ENCODE measurements around the gene NWD2.
"Not testable (repeated sequence)": the region's sequence is repeated elsewhere in the genome, so short reads cannot be mapped to it uniquely, and the experiment has no call there.

Gene NWD2, protein sequence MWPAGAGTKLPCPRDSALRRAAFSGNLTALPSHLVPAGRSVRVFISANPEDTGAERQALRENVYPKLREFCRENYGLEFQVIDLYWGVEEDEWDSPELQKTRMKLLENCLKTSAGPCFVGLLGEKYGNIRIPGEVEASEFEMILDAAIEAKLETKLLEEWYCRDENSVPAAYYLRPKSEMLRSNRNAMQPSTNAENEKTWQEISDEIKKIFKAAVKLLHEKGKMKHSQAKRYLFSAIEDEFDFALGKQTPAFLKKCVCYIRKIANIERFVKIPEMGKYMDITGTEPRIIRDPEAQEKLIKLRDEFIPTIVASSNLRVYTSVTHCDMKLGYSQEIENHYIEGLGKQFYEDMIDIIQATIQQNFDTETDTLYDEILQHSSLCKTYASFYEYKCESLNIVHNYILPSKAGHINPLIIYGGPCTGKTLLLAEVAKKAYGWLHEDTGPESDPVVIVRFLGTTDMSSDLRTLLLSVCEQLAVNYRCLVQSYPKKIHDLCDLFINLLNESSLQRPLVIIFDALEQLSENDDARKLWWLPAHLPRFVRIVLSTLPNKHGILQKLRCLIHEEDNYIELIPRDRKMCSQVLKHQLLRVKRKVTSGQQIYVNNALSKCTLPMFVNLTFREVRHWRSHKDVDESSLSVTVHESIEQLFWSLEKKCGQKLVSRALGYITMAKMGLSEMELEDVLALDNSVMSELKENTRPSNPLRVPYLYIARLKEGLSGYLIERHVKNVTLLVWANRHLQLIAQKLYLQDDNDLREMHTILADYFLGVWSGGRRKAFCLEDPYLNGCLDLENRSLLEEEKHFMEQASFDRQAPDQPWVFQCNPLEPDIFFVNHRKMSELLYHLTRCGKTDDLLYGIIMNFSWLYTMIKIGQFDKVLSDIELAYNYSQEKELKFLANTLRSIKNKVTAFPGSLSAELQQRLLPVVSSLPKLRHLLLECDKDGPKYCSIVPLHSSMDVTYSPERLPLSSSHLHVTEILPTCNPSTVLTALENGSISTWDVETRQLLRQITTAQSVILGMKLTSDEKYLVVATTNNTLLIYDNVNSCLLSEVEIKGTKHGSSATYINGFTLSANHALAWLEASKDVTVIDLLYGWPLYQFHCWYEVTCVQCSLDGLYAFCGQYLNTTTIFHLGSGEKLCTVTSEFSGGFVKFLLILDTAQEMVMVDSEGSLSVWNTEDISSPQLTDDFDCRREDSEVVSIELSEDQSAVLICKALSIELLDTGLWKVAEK (N-terminal part only)

DNA sequence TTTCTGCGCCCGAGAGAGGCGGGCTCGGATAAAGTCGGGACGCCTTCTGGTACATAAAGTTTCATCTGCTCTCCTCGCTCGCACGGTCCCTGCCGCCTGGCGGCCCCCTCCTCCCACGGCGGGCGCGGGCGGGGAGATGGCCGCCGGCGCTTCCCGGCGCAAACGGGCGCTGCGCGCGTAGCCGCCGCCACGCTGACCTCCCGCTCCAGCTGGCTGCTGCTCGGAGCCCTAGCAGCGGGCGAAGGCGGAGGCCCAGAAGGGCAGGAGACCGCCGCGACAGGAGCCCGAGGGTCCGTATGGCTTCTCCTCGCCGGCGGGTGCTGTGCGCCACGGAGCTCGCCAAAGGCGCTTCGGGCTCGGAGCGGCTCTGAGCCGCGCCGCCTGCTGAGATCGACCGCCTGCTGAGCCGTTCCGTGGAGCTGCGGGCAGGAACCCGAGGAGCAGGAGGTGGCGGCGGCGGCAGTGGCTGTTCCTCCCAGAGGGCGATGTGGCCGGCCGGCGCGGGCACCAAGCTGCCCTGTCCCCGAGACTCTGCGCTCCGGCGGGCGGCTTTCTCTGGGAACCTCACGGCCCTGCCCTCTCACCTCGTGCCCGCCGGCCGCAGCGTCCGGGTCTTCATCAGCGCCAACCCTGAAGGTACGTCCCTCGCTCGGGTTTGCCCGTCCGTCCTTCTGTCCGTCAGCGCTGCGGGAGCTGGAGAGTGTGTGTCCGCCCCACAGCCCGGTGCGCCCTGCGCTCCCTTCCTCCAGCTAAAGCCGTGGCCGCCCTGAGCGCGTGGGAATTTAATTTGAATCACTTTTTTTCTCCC is at the start of gene NWD2:
TSS of gene NWD2 (plus strand) at position 161 of the 808 bp plus-strand sequence. CDS start at position 486, 325 bp downstream.
- DNase-seq: peak; percentile 89

DNA sequence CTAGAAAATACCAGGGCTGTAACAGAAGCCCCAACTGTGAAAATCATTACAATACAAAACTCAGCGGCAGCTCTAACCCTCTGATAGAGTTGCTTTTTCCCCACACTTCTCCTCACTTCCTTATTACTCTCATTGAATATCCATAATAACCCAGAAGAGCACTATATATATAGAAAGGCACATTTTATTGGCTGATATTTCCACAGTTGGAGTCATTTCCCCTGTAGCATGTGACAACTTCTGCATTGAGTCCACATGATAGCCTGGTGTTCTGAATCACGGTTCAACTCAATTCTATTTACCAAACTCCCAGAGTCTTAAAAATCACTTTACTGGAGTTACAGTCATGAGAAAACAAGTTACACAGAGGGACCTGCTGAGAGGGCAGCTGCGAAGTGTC is 46.6 kb upstream of the NWD2 start:
- DNase-seq: no peak

DNA sequence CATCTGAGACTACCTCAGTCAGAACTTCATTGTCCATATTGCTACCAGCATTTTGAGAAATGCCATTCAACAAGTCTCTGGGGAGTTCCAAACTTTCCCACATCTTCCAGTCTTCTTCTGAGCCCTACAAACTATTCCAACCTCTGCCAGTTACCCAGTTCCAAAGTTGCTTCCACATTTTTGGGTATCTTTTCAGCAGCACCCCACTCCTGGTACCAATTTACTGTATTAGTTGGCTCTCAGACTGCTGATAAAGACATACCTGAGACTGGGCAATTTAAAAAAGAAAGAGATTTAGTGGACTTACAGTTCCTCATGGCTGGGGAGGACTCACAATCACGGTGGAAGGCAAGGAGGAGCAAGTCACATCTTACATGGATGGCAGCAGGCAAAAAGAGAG is 39.8 kb upstream of the NWD2 start:
- not testable (repeated sequence) for DNase-seq

DNA sequence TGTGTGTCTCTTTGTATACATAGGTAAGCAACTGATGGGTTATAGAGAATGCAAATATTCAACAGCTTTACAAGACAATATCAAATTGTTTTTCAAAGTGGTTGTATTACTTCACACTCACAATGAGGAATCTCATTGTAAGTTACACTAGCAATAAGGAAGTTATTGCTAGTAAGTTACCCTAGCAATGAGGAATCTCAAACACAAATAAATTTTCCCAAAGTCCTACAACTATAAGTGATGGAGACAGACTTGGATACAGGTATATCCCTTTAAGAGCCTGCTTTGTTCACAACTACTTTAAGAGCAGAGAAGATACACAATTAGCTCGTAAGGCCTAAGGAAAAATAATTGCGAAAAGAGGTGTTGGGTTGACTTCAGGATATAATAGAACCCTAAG is 28.3 kb upstream of the NWD2 start:
- no peak for DNase-seq

DNA sequence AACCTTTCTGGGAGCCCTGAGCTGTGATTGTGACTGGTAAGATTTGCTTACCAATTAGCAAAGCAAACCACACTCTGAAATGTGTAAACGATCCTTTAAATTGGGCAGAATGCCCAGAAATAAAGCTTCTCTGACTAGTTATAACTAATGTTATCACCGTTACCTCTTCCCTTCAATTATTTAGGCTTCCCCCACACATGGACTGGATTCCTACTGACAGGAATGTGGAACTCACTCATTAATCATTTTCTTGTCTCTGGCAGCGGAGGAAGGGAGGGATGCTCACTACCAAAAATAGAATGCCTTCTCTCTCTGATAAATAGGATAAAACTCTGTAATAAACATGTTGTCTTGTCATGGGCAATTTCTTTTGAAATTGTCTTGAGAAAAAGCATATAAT is 25.3 kb upstream of the NWD2 start:
- no peak for DNase-seq

DNA sequence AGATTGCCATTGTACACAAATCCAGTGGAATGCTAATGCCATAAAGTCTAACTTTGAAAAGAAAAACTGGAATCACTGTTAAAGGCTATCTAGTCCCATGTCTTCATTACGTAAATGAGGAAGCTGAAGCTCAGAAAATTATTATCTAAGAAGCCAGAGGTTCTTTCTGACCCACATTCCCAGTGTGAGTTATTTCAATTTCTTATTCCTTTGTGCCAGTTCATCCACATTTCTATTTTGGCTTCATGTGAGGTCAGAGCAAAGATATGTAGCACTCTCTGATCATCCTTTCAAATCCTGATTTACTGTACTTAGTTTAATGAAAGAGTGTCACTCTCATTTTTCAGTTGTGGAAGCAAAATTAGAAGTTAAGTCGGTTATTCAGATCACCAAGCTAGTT is 24.6 kb upstream of the NWD2 start:
- no peak for DNase-seq

DNA sequence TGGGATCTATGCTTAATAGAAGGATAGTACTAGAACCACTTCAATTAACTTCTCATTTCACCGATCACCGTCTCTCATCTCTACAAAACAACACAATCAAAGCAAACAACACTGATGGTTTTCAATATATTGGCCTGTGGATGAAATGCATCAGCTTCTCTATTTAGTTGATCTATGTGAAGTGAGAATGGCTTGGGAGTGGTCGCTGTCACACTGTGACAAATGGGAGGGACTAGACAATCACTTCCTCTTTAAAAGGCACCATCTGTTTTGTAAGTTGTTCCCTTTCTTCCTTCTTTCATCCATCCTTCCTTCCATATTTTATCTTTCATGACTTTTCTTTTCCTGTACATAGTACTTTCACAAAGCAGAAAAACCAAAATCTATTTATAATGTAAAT is 23.9 kb upstream of the NWD2 start:
- DNase-seq: no peak

DNA sequence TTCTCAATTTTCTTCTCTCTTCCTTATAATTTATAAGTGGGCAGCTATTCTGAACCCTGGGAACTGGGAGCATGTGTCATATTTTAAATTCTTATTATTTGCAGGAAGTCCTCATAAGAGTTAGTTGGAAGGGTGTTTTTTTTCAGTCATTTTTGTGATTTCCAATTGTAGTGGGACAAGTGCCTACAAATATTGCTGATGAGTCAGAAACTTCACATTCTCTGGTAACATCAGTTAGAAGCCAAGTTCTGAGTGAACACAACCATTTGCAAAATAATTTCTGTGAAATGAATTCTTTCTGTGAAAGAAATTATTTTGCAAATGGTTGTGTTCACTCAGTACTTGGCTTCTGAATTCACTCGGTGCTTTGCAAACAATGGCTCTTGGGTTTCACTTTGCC is 20.8 kb upstream of the NWD2 start:
- DNase-seq: no peak

DNA sequence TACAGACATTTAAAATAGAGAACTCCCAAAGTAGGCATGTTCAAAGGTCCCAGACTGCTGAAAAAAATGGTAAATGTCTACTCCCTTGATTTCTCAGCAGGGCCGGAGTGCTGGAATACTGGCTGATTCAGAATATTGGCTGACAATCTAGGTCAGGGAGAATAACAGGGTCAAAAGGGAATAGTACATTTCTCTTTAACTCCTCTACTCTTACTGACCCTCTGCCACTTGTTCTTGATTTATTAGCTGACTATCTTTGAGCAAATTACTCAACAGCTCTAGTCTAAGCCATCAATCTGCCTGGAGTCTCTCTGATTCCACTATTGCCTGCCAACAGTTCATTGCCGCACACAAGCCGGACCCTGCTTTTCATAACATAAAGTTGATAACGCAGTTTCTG is 19.7 kb upstream of the NWD2 start:
- no peak for DNase-seq

DNA sequence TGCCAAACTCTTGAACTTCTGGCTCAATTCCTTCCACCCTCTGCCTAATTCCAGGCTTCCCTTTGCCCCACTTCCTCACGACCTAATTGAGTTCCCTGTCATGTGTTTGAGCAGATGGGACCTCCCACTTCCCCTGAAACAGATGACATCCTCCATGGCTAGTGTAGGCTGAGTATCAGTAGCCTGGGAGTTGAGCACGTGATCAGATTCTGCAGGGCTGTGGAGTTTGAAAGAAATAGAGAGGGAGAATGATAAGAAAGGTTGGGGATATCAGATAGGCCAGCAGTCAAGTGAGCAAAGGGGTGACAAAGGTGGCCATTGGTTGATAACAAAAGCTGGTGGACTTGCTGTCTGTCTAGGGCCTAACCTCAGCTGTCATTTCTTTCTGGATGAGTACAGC is 18.8 kb upstream of the NWD2 start:
- DNase-seq: peak; percentile 24

DNA sequence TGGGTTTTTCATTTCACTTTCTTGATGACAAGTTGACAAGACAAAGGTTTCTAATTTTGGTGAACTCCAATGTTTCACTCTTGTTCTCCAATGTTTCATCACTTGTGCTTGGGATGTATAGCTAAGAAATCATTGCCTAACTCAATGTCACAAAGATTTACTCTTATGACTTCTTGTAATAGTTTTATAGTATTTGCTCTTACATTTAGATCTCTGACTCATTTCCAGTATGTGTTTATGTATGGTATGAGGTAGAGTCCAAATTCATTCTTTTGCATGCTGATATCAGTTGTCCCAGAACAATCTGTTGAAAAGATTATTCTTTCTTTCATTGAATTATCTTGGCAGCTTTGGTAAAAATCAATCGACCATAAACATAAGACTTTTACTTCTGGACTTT is 12.2 kb upstream of the NWD2 start:
- DNase-seq: no peak

DNA sequence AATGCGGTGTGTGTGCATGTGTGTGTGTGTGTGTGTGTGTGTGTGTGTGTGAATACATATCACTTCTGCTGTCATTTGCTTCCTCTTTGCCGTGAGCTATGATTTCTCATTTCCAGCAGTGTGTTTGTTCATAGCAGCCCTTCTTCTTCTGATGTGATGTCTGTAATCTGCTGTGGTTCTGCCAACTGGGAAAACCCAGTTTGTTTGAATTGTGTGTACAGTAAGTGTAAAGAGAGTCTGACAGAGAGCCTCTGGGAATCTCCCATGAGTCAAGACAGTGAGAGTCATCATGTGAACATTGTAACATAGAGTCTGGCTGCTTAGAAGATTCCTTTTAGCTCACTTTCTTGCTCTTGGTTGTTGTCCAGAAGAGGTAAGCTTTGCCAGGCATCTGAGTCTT is 8.4 kb upstream of the NWD2 start:
- DNase-seq: no peak

DNA sequence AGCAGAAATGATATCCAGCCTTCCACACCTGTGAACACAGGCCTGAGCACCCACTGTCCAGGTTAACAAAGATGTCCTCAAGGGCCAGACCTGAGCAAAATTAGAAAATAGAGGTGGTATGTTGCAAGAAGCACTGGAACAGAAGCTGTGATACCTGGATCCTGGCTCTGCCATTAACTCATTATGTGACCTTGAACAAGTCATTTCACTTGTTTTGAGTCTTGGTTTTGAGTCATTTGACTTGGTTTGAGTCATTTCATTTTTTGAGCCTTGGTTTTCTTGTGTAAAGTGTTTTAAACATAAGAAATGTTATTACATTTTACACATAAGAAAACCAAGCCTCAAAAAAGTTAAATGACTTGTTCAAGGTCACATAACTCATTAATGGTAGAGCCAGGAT is 2.9 kb upstream of the NWD2 start:
- DNase-seq: no peak

DNA sequence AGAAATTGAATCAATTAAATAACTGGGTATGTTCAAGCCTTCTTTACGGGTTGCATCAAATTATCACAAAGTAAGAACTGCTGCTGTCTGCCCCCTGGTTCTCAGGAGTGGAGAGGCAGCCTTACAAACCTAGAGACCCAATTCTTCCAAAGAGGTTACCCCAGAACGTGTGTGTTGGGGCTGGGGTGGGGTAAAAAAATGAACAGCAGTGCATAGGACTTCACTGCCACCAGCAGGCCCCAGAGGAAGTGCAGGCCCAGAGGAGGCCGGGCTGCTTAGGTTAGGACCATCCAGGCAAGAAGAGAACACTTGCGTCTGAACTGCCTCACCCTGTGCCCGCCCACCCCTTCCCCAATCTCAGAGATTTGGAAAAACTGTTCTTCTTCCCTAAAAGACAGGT is 1.5 kb upstream of the NWD2 start:
- DNase-seq: peak; percentile 53

DNA sequence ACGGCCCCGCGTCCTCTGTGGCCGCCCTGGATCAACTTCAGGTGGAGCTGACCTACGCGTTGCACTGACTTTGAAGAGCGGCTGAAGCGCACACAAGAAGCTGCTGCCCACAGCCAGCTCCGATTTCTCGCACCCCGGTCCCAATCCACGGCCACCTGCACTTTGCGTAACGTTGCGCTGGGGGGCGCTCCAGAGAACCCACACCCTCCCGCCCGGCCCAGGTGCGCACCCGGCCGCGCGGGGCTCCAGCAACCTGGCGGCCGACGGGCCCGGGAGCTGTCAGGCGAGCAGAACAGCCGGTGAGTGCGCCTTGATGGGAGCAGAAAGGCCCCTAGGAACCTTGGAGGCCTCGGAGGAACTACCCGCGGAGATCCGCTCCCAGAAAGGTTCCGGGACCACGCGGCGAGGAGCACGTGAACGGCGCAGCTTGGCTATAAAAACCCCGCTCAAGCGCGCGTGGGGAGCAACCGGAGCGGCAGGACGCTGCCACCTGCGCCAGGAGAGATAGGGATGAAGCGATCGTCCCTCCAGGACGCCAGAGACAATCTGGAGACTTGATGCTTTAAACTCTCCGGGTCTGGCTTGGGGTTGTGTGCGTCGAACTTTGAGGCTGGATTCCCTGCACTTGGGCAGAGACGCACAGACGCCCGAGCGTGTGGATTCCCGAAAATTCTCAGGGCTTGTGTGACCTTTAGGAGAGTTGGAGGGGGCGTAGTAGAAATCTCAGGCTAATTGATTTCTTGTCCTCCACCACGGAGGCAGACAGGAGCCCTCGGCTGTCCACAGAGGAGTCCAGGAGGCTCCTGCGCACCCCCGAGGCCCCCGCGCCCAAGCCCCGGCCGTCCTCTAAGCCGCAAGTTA is 591 bp upstream of the NWD2 start:
- peak; percentile 78 for DNase-seq

DNA sequence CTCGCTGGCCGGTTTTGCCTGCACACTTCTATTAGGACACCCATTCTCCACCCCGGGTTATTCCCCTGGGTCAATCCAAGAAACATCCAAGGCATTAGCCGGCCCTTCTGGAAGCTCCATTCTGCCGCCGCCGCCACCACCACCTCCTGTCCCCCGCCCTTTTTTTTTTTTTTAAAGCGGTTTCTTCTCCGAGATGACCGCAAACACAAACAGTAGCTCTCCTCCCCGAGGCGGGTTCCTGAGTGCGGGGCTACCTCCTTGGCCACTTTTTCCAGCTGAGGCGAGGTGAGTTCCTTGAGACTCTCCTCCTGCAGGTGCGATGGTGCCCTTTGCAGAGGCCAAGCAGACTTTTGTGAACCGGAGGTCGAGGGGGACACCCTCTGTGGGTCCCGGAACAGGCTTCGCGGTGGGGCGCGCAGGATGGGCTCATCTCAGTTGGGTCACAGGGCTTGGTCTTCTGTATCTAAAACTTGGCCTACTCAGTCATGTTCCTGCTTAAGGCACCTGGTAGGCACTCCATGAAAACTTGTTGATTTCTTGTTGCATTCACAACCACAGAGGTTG is 930 bp downstream of the NWD2 start:
- DNase-seq: no peak

DNA sequence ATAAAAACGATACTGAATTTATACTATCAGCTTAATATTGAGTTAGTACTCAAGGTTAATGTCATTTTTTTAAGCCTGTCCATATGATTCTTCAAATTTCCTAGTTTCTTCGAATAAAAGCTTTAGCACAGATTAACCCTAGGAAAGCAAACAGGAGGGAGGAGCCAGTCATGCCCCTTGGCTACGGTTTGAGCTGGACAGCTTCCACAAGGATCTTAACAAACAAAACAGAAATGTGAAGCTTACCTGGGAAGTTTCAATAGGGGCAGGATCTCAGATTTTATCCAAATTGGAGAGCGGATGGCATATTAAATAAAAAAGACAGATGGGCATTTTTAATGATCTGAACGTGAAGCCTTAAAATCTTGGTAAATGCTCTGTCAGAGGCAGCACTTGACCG is 2.3 kb downstream of the NWD2 start:
- DNase-seq: no peak

DNA sequence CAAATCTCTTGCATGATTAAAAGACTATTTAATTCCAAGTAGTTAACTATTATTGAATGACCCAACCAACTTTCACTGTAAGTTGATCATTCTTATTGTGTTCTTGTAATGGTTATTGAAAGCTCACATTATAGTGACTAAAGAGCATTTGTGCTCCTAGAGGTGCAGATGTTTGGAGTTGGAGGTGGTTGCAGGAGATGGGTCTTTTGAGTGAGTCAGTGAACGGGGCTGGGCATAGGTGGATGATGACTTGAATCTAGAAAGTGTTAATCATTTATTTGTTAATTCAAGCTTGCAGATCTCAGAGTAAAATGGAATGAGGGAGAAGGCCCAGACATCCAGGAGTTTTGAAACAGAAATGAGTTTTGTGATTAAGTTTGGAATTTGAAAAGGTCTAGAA is 13.7 kb downstream of the NWD2 start:
- DNase-seq: no peak

DNA sequence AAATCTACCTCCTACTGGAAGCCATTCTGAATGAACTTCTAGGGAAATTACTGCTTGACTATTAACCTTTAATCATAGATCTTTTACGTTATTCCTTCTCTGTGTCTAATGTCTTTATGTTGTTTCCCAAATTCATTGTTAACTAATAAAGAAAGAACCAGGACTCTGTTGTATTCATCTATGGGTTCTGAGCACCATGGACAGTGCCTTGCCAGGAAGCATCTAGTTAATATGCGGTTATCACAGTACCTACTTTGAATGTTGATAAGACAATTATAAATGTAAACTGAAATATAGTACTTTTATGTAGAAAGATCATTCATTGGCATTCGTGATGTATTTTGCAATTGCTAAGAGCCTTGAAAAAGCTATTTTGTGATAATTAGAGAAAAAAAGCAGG is 23.8 kb downstream of the NWD2 start:
- DNase-seq: no peak

DNA sequence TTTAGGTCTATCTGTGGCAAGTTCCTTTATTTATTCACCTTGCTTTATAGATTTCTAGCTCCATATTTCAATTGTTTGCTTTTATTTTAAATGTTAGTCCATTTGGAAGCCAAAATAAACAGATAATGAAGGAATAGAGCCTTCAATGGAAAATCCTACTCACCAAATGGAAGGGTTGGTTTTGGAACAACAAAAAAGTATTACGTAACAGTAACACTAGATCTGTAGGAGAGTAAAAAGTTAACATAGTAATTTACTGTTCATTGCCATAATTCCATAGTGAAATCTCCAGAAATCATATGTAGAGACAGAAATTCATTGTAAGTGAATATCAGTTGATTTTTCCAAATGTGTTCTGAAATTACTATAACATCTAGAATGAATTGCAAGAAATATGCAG is 34.6 kb downstream of the NWD2 start:
- DNase-seq: no peak

DNA sequence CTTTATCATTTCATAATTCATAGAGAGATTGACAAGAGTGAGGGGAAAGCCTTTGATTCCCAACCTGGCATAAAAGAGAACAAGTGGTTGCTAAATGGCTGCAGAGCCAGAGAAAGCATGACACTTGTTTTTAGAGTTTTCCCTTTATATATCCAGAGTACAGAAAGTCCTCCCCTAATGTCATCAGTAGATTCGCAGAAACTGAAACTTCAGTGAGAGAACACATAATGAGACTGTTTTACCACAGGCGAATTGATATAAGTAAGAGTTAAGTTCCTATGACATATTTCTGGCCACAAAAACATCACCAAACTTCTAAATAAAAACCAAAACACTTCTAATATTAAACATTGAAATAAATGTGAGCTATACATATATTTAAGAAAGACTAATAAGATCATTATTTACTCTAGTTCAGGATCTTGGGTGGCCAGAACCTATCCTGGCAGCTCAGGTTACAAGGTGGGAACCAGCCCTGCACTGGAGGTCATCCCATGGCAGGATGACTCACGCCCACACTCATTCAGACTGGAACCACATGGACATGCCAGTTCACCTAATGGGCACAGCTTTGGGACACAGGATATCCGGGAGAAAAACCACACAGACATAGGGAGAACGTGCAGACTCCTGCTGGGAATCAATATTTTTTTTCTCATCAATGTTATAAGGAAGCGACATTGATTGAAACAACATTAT is 35.5 kb downstream of the NWD2 start:
- DNase-seq: no peak
